Fibroblast of pulmonary artery (primary cell): ENCODE results near the gene PCNT.
A peak's percentile ranks its signal among the peaks of the same experiment; 100 is the strongest.

Source experiments
- DNase-seq: peaks from one replicate; pipeline ENCODE4 v3.0.0-alpha.2; 2010; ENCODE audit warnings: low read depth
- H3K4me3 ChIP-seq: replicated peaks from 2 replicates; pipeline ENCODE4 v1.5.1; 2011; ENCODE audit warnings: low read depth, mild to moderate bottlenecking, control low read depth, low read length, moderate library complexity
- TF ChIP-seq, protein P1 (sequence below): IDR thresholded peaks from 2 replicates; pipeline ENCODE4 v1.5.1; 2011; ENCODE audit warnings: mild to moderate bottlenecking, control low read depth, low read length, inconsistent platforms; ENCODE audit errors: missing control alignments

The PCNT gene

DNA sequence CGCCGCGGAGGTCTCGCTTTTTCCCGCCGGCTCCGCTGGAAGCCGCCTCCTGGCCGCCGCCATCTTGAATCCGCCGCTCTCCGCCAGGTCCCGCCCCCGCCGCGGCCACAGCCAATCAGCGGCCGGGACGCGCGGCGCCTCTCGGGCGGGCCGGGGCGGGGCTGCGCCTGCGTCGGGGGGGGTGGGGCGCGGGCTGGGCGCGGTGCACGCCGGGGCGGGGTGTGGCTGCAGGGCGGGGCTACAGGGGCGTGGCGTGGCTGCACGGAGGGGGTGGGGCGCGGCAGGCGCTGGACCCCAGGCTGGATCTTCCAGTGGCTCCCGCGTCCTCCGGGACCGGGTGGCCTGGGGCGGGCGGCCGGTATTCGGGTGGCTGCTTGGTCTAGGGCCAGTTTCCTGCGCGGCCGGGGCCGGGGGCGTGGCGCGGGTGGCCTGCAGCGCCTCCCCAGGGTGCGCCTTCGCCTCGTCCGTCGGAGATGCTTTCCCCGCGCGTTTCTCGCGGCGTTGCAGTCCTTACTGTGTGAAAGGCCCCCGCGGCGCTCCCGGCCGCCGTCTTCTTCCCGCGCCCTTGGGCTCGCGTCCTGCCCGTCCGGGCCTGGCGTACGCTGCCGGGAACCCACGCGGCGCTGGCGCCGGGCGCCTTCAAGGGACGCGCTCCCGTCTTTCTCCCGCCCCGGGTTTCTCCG lies 575 bp downstream of the PCNT start:
- TF ChIP-seq, protein P1, sequence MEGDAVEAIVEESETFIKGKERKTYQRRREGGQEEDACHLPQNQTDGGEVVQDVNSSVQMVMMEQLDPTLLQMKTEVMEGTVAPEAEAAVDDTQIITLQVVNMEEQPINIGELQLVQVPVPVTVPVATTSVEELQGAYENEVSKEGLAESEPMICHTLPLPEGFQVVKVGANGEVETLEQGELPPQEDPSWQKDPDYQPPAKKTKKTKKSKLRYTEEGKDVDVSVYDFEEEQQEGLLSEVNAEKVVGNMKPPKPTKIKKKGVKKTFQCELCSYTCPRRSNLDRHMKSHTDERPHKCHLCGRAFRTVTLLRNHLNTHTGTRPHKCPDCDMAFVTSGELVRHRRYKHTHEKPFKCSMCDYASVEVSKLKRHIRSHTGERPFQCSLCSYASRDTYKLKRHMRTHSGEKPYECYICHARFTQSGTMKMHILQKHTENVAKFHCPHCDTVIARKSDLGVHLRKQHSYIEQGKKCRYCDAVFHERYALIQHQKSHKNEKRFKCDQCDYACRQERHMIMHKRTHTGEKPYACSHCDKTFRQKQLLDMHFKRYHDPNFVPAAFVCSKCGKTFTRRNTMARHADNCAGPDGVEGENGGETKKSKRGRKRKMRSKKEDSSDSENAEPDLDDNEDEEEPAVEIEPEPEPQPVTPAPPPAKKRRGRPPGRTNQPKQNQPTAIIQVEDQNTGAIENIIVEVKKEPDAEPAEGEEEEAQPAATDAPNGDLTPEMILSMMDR: no peak
- H3K4me3 ChIP-seq: peak overlapping the region; percentile 93
- DNase-seq: peak; percentile 81

GRCh38 chr21:46325073-46325912 lies 1.3 kb downstream of the PCNT start:
- TF ChIP-seq, protein P1: peak; percentile 39
- DNase-seq: peak; percentile 56
- peak overlapping the region; percentile 73 for H3K4me3 ChIP-seq

- no peak overlapping the region for H3K4me3 ChIP-seq
- no peak for DNase-seq
- TF ChIP-seq, protein P1: no peak
Observed at GRCh38 chr21:46326110-46326703, 2.3 kb downstream of the PCNT start.

DNA sequence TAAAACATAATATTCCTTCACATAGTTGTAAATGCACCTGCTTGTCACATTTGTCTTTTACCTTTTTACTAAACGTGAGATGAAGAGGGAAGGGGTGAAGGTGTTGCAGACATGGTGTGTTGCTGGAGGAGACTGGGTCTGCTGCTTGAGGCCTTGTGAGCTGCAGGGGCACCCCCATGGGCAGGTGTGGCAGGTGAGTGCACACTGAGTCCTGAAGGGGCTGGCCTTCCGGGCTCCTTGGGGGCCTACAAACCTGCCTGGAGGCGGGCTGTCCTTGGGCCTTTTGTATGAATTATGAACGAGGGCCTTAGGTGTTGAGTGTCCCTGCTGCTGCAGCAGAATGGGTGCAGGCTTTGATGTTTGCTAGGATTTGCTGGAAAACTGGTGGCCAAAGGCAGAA lies 3.8 kb downstream of the PCNT start:
- no peak for DNase-seq
- H3K4me3 ChIP-seq: no peak overlapping the region
- TF ChIP-seq, protein P1: no peak

DNA sequence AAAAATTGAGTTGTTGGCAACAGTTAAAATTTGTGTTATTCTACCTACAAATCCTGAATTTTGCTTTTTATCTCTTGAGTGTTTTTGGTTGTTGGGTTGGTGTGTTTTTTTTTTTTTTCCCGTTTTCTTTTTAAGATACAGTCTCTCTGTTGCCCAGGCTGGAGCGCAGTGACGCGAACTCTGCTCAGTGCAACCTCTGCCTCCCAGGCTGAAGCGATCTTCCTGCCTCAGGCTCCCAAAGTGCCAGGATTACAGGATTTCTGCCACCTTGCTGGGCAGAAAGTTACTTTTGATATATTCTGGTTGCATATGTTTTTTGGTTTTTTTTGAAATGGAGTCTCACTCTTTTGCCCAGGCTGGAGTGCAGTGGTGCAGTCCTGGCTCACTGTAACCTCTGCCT lies 4.2 kb downstream of the PCNT start:
- no peak for DNase-seq
- TF ChIP-seq, protein P1: no peak
- H3K4me3 ChIP-seq: no peak overlapping the region

DNA sequence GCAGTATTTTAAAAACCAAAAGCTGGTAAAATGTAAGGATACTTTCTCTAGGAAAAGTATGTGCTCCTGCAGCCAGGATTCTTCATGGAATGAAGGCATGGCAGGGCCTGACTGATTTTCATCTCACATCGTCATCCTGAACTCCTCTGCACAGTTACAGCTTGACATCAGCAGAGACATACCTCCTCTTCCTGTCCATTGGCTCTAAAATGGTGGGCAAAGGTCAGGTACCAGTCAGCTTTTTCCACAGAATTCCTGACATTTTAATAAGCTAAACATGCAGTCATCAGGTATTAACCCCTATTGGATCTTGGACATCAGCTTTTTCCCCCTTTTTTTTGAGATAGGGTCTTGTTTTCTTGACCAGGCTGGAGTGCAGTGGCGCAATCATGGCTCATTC lies 5.8 kb downstream of the PCNT start:
- no peak overlapping the region for H3K4me3 ChIP-seq
- TF ChIP-seq, protein P1: no peak
- DNase-seq: no peak
